ENCODE measurements around the gene C1QTNF12.
A peak's percentile ranks its signal among the peaks of the same experiment; 100 is the strongest.
"Not testable (repeated sequence)": the region's sequence is repeated elsewhere in the genome, so short reads cannot be mapped to it uniquely, and the experiment has no call there.

C1QTNF12 gene

DNA sequence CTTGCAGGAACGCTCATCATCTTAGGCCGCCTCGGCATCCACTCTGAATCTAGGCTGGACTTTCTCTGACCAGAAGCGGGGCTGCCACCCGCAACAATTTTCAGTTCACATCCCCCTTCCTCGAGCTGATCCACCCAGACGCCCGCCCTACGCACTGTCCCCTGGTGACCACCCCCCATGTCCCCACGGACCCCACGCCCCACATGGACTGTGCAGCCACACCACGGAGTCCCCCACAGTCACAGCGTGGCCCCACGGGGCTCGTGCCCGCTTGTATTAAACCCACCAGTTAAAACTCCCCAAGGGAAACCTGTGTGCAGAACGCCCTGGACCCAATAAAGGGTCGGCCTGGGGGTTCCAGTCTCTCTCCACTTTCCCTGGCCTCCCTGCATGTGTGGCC is 13.0 kb upstream of the C1QTNF12 start:
- DNase-seq (ENCODE audit: low spot score): no peak

DNA sequence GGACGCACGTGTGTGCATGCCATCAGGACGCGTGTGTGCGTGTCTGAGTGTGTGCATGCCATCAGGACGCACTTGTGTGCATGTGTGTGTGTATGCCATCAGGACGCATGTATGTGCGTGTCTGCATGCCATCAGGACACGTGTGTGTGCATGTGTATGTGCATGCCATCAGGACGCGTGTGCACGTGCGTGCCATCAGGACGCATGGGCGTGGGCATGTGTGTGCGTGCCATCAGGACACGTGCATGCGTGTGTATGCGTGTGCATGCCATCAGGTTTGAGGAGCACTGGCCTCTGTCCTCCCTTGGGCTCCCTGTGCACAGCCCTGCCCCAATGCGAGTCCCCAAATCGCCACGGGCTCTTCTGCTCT is 12.6 kb upstream of the C1QTNF12 start:
- no peak for DNase-seq (ENCODE audit: low spot score)

DNA sequence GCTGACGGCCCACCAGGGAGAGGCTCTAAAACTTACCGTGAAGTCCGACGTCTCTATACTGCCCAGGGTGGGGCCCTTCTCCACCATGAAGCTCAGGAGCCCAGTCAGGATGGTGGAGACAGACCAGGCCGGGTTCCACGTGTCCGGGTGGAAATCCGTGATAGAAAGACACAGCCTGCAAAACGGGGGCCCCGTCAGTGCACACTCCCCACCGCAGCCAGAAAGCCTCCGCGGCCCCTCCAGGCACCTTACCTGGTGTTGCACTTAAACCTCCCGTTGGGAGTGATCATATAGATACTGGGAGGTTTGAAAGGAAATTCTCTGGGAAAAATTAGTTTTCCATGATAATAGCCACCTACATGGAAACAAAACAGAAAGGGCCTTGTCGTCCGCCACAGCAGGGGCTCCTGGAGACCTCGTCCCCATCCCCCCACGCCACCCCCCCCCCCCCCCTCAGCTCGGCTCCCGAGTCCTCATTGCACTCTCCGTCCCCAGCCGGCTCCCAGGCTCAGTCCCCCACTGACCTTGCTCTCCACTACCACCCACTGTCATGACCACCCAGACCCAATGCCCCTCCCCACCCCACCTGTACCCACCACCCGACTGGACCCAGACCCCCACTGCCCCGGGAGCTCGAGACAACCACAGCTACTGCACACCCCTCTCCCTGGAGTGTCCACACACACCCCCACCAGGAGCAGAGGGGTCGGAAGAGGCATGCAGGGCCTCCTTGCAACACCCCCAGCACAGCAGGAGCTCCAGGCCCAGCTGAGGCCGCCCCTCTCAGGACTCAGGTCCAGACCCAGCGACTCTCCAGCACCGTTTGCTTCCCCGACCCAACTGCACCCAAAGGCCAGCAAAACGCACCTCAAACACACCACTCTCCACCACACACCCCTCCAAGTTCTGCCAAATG is 10.7 kb upstream of the C1QTNF12 start:
- peak; percentile 51 for DNase-seq (ENCODE audit: low spot score)

DNA sequence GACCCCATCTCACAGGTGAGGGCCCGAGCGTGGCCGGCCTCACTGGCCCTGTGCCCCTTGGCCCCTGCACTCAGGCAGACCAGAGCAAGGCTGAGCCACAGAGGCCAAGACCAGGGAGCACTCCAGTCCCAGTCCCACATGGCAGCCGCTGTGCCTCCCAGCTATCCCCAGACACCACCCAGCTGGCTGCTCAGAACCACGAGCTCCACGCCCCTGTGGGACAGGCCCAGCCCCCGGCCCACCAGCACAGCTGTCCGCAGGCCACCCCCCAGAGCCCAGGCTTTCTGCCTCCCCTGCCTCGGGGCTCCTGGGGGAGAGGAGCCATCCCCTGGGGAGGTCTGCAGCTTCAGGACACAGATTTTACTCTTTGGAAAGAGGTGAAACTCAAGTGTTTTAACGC is 9.1 kb upstream of the C1QTNF12 start:
- DNase-seq (ENCODE audit: low spot score): no peak

DNA sequence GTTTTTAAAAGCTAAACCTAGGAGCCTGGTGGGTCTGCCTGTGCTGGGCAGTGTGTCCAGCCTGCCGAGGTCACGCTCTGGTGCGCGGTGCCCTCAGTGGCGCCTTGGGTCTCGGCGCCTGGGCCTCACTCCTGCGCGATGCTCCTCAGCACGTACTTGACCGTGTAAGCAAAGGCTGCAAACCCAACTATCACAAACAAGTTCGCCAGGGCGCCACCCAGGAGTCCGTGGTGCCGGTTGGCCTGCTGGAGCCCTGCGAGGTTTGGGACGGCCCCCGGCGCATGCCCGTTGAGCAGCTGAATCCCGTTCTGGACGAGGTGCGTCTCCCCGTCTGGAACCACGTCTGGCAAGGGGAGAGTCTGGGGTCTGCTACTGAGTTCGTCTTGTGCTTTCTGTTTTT is 8.6 kb upstream of the C1QTNF12 start:
- DNase-seq (ENCODE audit: low spot score): no peak

DNA sequence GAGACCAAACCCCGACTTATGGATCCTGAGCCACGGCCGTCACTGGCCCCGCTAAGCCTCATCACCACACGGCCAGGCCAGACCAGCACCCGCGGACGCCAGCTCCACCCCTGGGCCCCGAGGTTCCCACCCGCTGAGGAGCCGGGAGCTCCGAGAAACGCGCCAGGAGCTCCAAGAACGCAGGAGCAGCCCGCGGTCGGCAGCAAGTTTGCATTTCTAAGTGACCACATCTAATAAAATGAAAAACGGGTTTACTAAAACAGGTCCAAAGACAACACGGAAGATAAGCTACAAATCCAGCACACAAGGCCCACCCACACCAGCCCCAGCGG is 8.1 kb upstream of the C1QTNF12 start:
- no peak for DNase-seq (ENCODE audit: low spot score)

DNA sequence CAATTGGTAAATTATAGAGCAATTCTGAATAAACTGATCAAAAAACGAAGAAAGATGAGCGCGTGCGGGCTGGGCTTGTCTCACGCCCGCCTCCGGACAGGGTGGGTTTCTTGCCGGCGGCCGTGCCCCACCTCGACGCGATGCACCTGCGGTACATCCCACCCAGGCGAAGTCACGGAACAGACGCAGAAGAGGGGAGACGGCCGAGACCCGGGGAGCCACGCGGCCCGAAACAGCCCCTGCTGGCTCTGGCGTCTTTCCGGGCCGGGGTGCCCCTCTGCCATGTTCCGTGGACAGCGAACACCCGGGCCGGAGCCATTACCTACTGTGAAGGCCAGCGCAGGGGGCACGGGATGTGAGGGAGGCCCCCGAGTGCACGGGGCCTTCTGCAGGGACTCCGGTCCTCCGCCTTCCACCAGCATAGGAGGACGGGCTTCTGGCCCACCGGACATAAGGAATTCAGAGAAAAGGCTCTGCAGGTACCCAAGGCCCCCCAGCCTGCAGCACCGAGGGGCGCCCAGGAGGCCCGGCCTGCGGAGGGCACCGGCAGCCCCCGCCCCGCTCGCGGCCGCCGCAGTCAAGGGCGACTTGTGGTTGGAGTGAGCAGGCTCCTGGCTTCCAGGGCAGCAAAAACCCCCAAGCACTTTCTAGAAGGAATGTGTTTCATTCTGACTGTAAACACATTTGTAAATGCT is 7.6 kb upstream of the C1QTNF12 start:
- DNase-seq (ENCODE audit: low spot score): no peak

DNA sequence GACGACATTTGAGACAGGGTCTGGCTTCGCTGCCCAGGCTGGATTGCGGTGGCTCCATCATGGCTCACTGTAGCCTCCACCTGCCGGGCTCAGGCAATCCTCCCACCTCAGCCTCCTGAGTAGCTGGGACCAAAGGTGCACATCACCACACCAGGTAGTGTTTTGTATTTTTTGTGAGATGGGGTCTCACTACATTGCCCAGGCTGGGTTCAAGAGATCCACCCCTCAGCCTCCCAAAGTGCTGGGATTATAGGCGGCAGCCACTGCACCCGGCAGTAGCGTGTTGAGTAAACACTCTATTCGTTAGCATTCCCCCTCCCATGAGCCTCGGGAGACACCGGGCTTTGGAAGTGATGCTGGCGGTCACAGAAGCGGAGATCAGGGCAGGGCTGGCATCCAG is 6.8 kb upstream of the C1QTNF12 start:
- no peak for DNase-seq (ENCODE audit: low spot score)

DNA sequence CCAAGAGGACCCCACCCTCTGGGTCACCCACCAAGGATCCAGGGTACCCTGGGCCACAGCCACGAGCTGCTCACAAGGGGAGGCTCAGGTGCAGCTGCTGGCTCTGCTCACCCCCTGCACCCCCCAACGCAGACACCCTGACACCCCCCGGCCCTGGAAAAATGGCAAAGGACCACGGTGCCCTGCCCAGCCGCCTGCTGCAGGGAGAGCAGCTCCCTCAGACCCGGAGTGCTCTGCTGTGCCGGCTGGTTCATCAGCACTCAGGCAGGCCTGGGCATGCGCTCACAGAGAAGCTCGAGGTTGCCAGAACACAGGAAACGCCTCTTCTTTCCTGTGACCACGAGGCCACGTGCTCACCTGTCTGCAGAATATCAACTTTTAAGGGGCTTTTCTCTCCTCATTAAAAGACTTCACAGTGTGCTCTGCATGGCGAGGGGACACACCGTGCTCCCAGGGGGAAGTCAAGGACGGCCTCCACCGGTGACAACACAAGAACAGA is 4.3 kb upstream of the C1QTNF12 start:
- DNase-seq (ENCODE audit: low spot score): no peak

DNA sequence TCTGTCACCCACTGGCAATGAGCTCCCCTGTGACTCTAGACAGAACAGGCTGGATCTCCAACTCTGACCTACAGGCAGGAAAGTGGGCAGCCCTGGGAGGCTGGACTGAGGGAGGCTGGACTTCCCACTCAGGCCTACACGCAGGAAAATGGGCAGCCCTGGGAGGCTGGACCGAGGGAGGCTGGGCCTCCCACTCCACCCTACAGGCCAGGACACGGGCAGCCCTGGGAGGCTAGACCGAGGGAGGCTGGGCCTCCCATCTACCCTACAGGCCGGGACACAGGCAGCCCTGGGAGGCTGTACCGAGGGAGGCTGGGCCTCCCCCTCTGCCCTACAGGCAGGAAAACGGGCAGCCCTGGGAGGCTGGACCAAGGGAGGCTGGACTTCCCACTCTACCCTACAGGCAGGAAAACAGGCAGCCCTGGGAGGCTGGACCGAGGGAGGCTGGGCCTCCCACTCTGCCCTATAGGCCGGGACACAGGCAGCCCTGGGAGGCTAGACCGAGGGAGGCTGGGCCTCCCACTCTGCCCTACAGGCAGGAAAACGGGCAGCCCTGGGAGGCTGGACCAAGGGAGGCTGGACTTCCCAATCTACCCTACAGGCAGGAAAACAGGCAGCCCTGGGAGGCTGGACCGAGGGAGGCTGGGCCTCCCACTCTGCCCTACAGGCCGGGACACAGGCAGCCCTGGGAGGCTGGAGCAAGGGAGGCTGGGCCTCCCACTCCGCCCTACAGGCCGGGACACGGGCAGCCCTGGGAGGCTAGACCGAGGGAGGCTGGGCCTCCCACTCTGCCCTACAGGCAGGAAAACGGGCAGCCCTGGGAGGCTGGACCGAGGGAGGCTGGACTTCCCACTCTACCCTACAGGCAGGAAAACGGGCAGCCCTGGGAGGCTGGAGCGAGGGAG is 1.7 kb upstream of the C1QTNF12 start:
- not testable (repeated sequence) for DNase-seq (ENCODE audit: low spot score)

DNA sequence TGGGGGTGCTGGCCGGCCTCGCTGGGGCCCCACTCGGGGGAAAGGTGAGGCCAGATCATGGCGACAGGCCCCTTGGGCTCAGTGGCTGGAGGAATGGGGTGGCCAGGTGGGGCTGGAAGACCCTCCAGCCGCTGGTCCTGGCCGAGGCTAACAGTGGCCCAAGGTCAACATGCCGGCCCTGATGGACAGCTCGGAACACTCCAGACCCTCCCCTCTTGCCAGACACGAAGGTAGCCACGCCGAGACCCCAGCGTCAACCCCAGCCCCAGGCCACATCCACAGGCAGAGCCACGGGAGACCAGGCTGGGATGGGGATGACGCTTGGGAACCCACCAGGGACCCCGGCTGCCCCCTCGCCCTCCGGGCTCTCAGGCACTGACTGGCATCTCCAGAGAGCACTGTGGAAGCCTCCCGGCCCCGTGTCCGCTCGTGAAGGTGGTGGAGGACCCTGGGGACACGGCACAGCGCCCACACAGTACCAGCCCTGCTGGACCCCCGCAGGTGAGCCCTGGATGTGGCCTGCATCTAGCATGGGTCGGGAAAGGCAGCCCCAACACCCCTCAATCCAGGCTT is 905 bp upstream of the C1QTNF12 start:
- no peak for DNase-seq (ENCODE audit: low spot score)

DNA sequence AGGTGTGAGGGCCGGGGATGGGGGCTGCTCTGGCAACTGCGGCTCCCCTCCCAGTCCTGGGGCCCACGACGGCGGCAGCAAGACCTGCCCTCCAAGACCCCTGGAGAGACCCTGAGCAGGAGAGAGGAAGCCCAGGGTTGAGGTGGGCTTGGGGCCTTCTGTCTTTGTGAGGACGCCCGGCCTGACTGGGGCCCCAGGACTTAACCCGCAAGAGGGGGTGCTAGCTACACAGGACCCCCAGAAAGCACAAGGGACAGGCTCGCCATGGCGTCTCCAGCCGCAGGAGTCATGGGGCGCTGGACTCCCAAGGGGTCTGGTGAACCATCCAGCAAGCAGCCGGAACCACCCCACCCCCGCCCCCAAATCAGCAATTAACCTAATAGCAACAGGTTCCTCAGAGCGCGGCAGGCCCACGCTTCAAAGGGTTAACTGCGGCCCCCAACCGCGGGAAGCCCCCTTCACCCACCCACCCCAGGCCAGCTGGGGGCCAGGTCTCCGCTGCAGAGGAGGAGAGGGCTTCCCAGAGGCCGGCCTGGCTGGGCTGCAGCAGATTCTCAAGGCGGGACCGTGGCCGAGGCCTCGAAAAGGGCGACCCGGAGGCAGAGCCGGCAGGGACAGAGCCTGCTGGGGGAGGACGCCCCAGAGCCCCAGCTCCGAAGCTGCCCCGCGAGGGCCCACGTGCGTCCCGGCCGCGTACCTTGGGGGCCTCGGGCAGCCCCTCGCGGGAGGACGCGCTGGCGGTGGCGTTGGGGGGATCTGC is 525 bp downstream of the C1QTNF12 start:
- DNase-seq (ENCODE audit: low spot score): no peak

DNA sequence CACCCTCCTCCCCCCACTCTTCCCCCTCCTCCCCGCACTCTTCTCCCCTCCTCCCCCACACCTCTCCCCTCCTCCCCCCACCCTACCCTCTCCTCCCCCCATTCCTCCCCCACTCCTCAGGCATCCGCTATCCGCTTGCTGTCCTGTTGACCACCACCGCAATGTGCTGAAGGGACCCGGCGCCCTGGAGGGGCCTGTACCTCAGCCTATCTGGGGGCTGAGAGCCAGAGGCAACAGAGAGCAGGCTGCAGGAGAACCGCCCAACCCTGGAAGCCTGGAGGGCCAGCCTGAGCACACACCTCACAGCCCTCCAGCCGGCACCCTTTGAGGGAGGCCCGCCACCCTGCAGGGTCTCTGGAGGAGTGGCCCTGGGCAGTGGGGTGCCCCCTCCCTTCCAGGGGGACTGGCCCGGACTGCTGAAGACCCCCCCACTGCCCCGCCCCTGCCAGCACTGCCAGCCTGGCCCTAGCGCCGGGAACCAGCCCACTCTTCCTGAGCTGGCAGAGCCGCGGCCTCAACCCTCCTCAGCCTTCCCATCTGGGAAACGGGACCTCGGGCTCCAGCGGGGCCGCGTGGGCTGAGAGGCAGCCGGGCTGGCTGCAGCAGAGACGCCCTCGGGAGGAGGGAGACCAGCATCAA is 1.2 kb downstream of the C1QTNF12 start:
- no peak for DNase-seq (ENCODE audit: low spot score)

DNA sequence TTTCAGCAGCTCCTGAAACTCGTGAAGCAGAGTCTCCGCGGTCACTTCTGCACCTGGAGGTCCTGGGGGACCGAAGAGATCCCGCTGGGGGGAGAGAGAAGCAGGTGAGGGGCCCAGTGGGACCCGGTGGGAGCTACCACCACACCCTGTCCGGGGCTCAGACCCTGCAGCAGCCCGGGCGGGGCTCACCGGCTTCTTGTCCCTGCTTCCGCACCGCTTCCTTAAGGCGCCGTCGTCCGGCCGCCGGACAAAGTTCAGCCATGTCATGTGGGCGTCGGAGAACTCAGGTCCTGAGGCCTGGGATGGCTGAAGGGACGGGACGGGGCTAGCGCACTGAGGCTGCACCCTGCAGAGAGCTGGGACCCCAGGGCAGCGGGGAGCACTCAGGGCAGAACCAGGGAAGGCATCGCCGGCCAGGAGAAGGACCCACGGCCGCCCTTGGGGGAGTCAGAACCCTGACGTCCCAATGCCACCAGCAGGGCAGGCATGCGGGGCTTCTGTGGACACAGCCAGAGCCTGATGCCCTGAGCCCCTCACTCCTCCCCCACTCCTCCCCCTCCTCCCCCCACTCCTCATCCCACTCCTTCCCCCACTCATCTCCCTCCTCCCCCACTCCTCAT is 2.2 kb downstream of the C1QTNF12 start:
- no peak for DNase-seq (ENCODE audit: low spot score)

DNA sequence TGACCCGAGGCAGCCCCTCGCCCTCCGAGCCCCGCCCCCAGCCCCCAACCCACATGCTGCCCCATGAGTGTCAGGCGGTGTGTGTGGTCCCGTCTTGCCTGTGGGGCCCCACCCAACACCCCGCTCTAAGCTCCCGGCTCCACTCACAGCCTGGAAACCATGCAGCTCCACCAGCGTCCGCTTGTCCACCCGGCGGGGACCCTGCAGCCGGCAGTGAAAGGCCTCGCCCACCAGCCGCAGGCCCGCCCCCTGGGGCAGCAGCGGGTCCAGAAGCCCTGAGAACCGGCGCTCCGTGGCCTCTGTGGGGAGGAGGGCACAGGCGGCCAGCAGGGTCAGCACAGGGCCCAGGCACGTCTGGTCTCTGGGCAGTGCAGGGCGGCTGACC is 2.7 kb downstream of the C1QTNF12 start:
- DNase-seq (ENCODE audit: low spot score): peak; percentile 41

DNA sequence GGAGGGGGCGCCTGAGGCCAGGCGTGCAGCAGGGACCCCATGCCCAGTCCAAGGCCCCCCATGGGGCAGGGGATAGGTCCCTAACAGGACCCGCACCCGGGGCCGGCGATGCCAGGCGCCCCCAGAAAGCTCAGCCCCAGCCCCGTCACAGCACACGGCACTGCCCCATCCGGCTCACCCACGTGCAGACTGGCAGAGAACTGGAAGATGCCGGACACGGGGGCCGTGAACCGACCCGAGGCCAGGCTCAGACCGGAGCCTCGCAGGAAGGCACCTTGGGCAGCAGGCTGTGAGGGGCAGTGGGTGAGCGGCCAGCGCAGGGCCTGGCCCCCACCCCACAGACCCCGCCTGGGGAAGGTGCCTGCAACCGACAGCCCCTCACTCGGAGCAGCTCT is 3.3 kb downstream of the C1QTNF12 start:
- no peak for DNase-seq (ENCODE audit: low spot score)

DNA sequence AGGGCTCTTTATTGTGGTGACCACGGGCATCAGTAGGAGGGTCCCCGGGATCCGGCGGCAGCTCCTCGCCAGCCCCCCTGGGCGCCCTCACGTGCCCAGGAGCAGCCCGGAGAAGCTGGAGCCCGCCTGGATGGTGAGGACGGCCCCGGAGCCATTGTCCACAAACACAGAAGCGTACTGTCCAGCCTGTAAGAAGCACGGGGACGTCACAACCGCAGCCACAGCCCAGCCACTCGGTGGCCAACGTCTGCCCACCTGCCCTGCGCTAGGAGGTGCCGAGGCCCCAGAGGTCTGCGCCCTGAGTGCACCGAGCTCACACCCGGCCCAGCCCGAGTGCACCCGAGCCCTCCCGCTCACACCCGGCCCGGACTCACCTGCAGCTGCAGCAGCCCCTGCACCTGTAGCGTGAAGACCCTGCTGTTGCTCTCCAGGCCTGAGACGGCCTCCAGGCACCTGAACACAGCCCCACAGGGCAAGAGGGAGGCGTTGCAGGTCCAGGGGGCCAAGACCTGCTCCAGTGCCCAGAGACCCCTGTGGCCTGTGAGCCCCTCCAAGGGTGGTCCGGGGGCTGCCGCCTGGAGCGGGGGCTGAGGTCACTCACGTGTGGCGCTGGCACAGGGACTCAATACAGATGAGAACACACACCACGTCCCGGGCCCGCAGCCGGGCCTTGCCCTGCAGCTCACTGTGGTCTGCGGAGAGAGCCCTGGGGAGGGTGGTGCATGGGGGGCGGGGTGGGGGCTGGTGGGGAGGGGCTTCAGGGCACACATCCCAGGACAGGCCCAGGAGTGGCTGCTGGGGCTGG is 3.9 kb downstream of the C1QTNF12 start:
- no peak for DNase-seq (ENCODE audit: low spot score)

DNA sequence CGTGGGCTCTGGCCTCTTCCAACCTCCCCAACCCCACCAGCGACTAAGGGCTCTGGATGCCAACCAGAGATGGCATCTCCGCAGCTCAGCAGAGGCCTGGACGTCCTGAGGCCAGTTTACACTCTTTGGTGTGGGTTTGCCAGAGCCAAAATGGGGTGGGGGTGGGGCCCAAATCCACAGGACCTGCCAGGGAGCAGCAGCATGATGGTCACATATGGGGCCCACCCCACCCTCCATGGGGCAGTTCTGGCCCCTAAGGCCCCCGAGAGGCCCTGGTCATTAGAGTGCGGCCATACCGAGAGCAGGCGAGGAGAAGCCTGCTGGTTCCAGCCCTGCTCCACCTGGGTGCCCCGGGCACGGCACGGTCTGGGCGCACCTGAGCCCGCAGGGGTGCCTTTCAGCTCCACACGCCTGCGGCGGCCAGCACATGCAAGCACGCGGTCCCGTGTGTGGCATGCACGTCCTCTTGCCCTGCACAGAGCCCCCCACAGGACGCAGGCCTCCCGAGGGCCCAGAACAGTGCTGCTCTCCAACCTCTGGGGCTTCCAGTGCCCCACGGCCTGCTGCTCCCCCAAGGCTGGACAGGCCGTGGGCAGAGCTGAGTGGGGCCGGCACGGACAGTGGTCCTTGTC is 4.8 kb downstream of the C1QTNF12 start:
- no peak for DNase-seq (ENCODE audit: low spot score)

All from iPS-NIHi11 (cell line).